Breast epithelium (tissue), 3 donors: ENCODE measurements around the gene RFTN1.

Experiments
- CTCF ChIP-seq, 3 donors: fragments of 450-650 bp; IDR thresholded peaks; one replicate each; pipeline ENCODE4 v1.5.1; 2016 to 2017; ENCODE audit warnings: antibody characterized with exemption in 3 of 3, mild to moderate bottlenecking in 3 of 3, moderate library complexity in 3 of 3
- POLR2AphosphoS5 ChIP-seq, 3 donors: sonication (generic); formaldehyde crosslinking; IDR thresholded peaks; one replicate each; pipeline ENCODE4 v1.6.1; 2017; ENCODE audit warnings: antibody characterized with exemption in 3 of 3

- TF ChIP-seq CTCF (IDR thresholded peaks at IDR 0.05): peak; percentile 79 to 87 (median 81)
- TF ChIP-seq POLR2AphosphoS5 (IDR thresholded peaks at IDR 0.05): peak in 1 of 3 donors; percentile 56
Observed at GRCh38 chr3:16550676-16551341, 37.3 kb upstream of the RFTN1 start.
